ENCODE measurements around the gene LSG1. TPM values are rescaled to one million over a fixed set of nuclear protein-coding genes. Genes with fewer than 3 reads are reported as not detected.

LSG1 gene
- total and polyA plus RNA-seq, 2 donors from 2014 or later = 14.8 to 33.3 TPM

DNA sequence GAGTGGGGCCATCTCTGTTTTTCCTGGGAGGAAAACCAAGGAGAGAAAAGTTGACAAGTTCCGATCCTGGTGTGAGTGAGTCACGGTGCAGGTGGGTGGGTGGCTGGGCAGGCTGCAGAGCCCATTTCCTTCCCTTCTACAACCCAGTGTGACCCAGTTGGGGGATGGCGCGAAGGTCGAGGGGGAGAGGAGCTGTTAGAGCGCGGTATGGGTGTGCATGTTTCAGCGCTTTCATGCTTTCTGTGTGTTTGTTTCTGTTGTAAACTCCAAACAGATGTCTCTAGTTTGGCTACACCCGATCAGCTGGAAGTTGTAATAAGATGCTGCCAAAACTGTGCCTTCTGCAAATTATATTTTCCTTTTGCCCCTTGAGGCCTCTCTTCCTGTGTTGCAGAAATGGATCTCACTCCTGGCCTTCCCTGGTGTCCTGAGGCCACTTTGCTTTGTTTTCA, 17.5 kb upstream of the LSG1 start:
- Histone ChIP-seq H3K27ac (ENCODE audit: low read depth in 2 of 2, low read length in 2 of 2) (peak overlapping the region in 1 of 2 donors; percentile 37), H3K27me3 (ENCODE audit: control insufficient read depth, insufficient read depth, low read length) (no peaks in the 10 kb centered on the region), H3K4me3 (ENCODE audit: low read length in 3 of 3) (peak overlapping the region in 1 of 3 donors; percentile 64), H3K36me3 (ENCODE audit: control insufficient read depth in 2 of 3, insufficient read depth in 3 of 3, low read length in 3 of 3) (no peaks in the 10 kb centered on the region), H3K9me3 (ENCODE audit: control insufficient read depth in 2 of 3, insufficient read depth in 1 of 3, low read length in 3 of 3) (no peaks in the 10 kb centered on the region), H3K9ac (ENCODE audit: low read length in 3 of 3) (peak overlapping the region in 1 of 3 donors; percentile 8), H3K4me1 (ENCODE audit: control insufficient read depth in 2 of 3, insufficient read depth in 2 of 3, low read depth in 1 of 3, low read length in 3 of 3) (peaks cover 4 to 19% (median 12%) of the 10 kb centered on the region in 3 donors)
- intact Hi-C loops (cut with DNase I) = loop anchor here (5.0 to 10.0 kb wide), 2 partner anchors 415 to 568 kb away; no protein-coding TSS in a partner anchor
- FAIRE-seq = no peak
- DNase-seq = peak in 3 of 5 donors; percentile 33 to 84 (median 58)
- no peak for TF ChIP-seq CTCF (IDR thresholded peaks at IDR 0.05; ENCODE audit: borderline replicate concordance, extremely low read depth, insufficient read depth)

GRCh38 chr3:194688946-194689345, 17.0 kb upstream of the LSG1 start:
- Histone ChIP-seq H3K4me3 (ENCODE audit: low read length in 3 of 3) (peak overlapping the region in 1 of 3 donors; percentile 64), H3K9ac (ENCODE audit: low read length in 3 of 3) (peak overlapping the region in 1 of 3 donors; percentile 8), H3K27ac (ENCODE audit: low read depth in 2 of 2, low read length in 2 of 2) (peak overlapping the region; percentile 34 to 37), H3K27me3 (ENCODE audit: control insufficient read depth, insufficient read depth, low read length) (no peaks in the 10 kb centered on the region), H3K4me1 (ENCODE audit: control insufficient read depth in 2 of 3, insufficient read depth in 2 of 3, low read depth in 1 of 3, low read length in 3 of 3) (peaks cover 4 to 19% (median 12%) of the 10 kb centered on the region in 3 donors), H3K9me3 (ENCODE audit: control insufficient read depth in 2 of 3, insufficient read depth in 1 of 3, low read length in 3 of 3) (no peaks in the 10 kb centered on the region), H3K36me3 (ENCODE audit: control insufficient read depth in 2 of 3, insufficient read depth in 3 of 3, low read length in 3 of 3) (no peaks in the 10 kb centered on the region)
- intact Hi-C loops (cut with DNase I) = loop anchor here (5.0 to 10.0 kb wide), 2 partner anchors 416 to 568 kb away; no protein-coding TSS in a partner anchor
- no peak for TF ChIP-seq CTCF (IDR thresholded peaks at IDR 0.05; ENCODE audit: borderline replicate concordance, extremely low read depth, insufficient read depth)
- FAIRE-seq = no peak
- DNase-seq = no peak

DNA sequence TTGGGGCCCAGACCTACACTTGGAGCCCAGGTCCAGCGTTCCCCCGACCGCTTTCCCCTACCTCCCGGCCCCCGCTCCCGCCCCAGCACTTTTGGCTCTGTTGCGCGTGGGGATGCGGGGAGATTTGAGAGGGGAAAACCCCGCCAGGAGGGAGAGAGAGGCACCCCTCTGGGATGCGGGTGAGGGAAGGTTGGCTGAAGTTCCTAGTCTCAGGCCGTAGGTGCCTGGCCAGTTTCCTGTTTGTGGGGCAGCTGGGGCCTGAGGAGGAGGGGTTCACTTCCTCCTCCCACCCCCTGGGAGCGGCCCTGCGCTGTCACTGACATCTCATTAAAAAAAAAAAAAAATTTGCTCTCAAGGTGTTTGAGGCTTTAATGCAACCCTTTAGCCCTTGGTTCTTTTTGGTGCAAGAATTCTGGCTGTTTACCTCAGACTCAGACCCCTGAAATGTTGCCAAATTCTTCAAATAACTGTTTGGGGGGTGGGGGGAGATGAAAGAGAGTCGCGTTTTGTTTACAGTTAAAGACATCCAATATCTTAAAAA, 16.3 kb upstream of the LSG1 start:
- no peaks in the 10 kb centered on the region for H3K27me3 ChIP-seq (ENCODE audit: control insufficient read depth, insufficient read depth, low read length)
- DNase-seq = peak in 3 of 5 donors; percentile 38 to 83 (median 65)
- FAIRE-seq = no peak
- no peak for TF ChIP-seq CTCF (IDR thresholded peaks at IDR 0.05; ENCODE audit: borderline replicate concordance, extremely low read depth, insufficient read depth)
- no peak overlapping the region for H3K9ac ChIP-seq (ENCODE audit: low read length in 3 of 3)
- peak overlapping the region; percentile 57 to 94 for H3K27ac ChIP-seq (ENCODE audit: low read depth in 2 of 2, low read length in 2 of 2)
- intact Hi-C loops (cut with DNase I) = loop anchor here (5.0 to 10.0 kb wide), 2 partner anchors 417 to 569 kb away; no protein-coding TSS in a partner anchor
- peak overlapping the region in 2 of 3 donors; percentile 64 to 72 for H3K4me3 ChIP-seq (ENCODE audit: low read length in 3 of 3)
- H3K4me1 ChIP-seq (ENCODE audit: control insufficient read depth in 2 of 3, insufficient read depth in 2 of 3, low read depth in 1 of 3, low read length in 3 of 3) = peaks cover 4 to 19% (median 12%) of the 10 kb centered on the region in 3 donors
- H3K36me3 ChIP-seq (ENCODE audit: control insufficient read depth in 2 of 3, insufficient read depth in 3 of 3, low read length in 3 of 3) = no peaks in the 10 kb centered on the region
- H3K9me3 ChIP-seq (ENCODE audit: control insufficient read depth in 2 of 3, insufficient read depth in 1 of 3, low read length in 3 of 3) = no peaks in the 10 kb centered on the region

Measured in kidney (tissue), 14 donors.